ENCODE measurements around the gene TSPOAP1.

TSPOAP1 gene

GRCh38 chr17:58301504-58302150, 27.0 kb downstream of the TSPOAP1 start:
- DNase-seq, result no peak

GRCh38 chr17:58300336-58300735, 28.3 kb downstream of the TSPOAP1 start:
- no peak for DNase-seq

DNA sequence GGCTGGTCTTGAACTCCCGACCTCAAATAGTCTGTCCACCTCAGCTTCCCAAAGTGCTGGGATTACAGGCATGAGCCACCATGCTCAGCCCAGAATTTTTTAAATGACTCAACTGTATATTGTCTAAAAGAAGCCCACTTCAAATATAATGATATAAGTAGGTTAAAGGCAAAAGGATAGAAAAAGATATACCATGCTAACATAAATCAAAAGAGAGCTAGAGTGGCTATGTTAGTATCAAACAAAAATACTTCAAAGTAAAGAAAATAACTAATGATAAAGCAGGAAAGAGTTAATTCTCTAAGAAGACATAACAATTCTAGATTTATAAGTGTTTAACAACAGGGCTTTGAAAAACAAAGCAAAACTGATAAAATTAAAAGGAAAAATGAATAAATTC, 34.6 kb downstream of the TSPOAP1 start:
- no peak for DNase-seq

DNA sequence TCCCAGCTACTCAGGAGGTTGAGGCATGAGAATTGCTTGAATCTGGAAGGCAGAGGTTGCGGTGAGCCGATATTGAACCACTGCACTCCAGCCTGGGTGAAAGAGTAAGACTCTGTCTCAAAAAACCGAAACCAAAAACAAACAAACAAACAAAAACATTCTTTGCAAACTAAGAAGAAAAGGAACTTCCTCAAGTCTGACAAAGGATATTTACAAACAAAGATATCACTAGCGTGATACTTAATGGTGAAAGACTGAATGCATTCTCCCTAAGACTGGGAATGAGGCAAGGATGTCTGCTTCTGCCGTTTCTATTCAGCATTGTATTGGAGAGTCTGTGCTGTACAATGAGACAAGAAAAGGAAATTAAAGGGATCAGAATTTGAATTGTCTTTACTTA, 37.3 kb downstream of the TSPOAP1 start:
- DNase-seq, result no peak

- DNase-seq, result no peak
Observed at GRCh38 chr17:58289869-58290268, 38.7 kb downstream of the TSPOAP1 start.

DNA sequence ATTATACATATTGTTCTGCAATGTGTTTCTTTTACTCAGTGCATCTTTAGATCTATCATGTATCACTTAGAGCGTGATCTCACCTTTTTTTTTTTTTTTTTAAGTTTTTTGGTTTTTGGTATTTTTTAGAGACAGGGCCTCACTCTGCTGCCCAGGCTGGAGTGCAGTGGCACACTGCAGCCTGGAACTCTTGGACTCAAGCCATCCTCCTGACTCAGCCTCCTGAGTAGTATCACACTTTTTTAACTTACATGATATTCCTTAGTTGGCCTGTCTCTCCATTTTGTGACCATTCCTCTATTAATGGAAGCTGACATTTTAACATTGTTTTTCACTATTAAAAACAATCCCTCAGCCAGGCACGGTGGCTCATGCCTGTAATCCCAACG, 43.2 kb downstream of the TSPOAP1 start:
- DNase-seq, result no peak

DNA sequence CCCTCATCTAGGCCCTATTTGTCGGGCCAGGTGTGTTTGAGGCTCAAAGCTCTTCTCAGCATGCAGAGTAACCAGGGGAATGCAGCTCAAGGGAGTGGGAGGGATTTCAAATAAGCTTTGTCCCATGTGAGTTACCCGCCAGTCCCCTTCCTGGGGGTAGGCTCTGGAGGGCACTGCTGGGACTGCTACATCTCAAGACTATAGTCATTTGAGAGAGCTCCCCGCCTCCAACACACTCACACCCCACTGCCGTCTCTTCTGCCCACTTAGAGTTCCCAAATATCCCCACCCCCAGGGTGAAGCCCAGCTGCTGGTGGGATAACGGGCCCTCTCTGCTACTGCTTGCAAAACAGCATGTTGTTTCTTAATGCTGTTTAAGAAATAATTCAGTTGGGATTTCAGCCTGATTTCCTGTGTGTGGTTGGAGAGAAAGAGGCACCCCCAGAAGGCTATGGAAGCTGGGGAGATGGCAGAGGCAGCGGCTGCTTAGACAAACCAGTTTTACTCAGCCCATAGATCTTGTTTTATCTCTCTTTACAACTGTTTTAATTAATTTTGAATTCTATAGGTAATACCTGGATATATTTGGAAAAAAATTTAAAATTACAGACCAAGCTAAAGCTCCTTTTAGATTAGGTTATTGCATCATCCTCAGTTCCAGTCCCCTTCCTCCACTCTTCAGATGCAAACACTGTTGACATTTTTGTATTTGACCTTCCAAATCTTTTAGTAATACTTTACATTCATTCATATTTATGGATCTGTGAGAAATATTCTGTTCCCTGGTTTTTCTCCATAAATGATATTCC, 43.8 kb downstream of the TSPOAP1 start:
- DNase-seq, result no peak

GRCh38 chr17:58283674-58284612, 44.7 kb downstream of the TSPOAP1 start:
- DNase-seq, result no peak

GRCh38 chr17:58282442-58282841, 46.2 kb downstream of the TSPOAP1 start:
- DNase-seq, result no peak

GRCh38 chr17:58281511-58282011, 47.0 kb downstream of the TSPOAP1 start:
- DNase-seq, result no peak

DNA sequence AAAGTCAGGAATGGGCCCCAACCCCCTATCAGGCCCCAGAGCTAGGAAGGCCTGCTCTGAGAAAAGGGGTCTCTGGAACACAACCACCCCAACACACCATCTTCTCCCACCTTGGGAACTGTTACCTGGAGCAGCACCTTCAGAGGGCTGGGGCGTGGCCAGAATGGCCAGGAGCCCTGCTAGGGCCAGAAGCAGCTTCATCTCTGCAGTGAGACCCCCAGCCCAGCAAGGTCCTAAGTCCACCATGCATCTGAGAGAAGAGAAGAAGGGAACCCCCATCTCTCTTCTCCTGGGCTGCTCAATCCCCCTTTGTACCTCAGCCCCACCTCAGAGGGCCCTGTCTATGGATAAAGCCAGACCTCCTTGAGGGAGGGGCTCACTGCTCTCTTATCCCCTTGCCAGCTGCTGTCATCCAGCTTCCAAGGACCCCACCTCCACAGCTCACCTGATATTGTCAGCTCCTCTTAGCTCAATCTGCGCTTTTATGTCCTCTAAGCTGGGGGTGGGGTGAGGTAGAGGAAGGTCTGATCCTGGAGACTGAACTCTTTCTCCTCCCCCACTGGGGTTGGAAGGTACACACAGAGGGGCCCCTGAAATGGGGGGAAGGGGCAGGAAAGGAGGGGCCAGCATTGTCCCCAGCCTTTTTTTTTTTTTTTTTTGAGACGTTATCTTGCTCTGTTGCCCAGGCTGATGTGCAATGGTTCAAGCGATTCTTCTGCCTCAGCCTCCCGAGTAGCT, 47.9 kb downstream of the TSPOAP1 start, which contains the start of gene MPO:
Gene MPO, minus strand, starts transcription at position 456 of the 738 bp plus-strand sequence. Its CDS starts 177 bp downstream, at position 279.
- DNase-seq, result no peak

GRCh38 chr17:58279736-58280479, 48.7 kb downstream of the TSPOAP1 start:
- DNase-seq, result no peak

GRCh38 chr17:58279016-58279711, 49.4 kb downstream of the TSPOAP1 start:
- no peak for DNase-seq

GRCh38 chr17:58278661-58279015, 50.0 kb downstream of the TSPOAP1 start:
- DNase-seq, result no peak

GRCh38 chr17:58277802-58278595, 50.6 kb downstream of the TSPOAP1 start:
- DNase-seq, result no peak

DNA sequence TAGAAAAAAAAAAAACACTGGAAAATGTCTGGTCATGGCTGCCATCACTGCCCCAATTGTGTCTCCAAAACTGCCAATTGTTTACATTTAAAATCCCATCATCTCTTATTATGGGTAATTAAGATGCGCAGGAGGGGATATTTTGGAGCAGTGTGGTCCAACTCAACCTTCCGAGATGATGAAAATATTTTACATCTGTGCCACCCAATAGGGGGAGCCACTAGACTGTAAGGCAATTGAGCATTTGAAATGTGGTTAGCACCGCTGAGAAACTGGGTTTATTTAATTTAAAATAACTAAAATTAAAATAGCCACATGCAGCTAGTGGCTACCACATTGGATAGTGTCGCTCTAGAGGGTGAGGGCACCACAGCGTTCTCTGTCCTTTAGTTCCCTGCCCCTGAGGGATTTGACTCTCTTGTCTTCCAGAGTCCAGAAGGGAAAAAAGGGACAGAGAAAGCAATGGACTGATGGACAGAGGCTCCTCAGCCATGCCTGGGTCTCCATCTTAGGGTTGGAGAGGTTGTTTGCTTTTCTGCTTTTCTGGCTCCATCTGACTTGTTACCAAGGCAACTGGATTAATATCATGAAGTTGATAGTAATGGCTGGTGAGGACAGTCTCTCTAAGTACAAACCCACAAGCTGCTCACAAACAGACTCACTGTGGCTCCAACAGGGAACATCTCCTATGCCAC, 51.3 kb downstream of the TSPOAP1 start:
- DNase-seq, result no peak

DNA sequence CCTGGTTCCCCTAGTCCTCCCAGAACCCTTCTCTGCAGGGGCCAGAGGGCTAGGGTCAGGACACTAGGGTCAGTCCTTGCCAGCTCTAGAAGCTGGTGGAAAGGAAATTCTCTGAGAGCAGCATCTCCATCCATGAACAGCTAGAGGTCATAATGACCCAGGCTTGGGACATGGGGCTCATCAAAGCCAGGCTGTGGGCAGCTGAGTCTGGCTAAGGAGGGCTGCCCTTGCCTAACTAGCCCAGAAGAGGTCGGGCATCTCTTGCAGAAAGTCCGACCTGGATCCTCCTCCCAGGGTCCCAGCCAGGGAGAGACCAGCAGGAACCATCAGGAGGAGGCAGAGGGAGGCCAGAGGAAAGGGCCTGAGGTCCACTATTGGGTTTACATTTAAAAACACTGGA, 52.2 kb downstream of the TSPOAP1 start:
- no peak for DNase-seq

DNA sequence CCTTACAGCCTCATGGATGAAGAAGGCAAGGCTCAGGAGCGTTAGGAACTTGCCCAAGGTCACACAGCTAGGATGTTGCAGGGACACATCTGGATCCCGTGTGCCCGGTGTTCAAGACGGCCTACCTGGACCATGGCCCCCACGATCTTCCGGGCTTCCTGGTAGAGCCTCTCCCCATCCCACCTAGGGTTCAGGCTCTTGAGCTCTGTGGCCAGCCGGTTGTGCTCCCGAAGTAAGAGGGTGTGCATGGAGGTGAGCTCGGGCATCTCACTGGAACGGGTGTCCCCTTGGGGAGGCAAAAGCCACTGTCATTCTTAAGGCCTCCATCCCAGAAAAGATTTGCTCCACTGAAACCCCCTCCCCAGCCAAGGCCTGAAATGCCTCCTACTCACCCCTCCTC, 53.2 kb downstream of the TSPOAP1 start:
- DNase-seq, result no peak

DNA sequence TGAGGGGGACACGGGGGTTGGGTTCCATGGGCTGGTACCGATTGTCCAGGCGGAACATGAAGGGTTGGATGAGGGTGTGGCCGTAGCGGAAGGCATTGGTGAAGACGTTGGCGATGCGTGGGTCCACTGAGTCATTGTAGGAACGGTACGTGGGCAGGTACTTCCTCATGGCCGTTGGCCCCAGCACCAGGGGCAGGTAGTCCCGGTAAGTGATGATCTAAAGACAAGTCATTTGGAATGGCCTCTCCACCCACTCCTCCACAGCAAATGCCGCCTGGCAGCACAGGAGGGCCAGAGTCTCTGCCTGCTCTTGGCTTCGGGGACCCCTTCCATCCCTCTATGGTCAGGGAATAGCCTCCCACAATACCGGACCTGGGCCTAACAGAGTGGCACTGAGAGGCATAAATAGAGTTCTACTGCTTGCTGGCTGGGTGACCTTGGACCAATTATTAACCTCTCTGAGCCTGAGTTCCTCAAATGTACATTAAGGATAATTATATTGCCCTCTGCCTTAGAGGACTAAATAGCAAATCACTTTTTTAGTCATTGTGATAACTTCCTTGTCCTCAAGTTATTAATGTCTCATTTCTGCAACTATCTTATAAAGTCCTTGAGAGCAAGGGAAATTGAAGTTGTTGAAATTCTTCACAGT, 55.0 kb downstream of the TSPOAP1 start:
- no peak for DNase-seq
